ENCODE results near the gene TOB2. TPM values are rescaled to one million over a fixed set of nuclear protein-coding genes. Genes with fewer than 3 reads are reported as not detected.
"Not testable (repeated sequence)": the region's sequence is repeated elsewhere in the genome, so short reads cannot be mapped to it uniquely, and the experiment has no call there.

The TOB2 gene
- total RNA-seq, 1 donor from 2014 or later, result 47.4 TPM

- H3K4me3 Mint-ChIP-seq, result no peak overlapping the region
- no peak overlapping the region for H3K27ac Mint-ChIP-seq
- DNase-seq (ENCODE audit: extremely low spot score, unreplicated experiment), result no peak
- no peaks in the 10 kb centered on the region for H3K36me3 Mint-ChIP-seq
- H3K9me3 Mint-ChIP-seq, result no peaks in the 10 kb centered on the region
- TF ChIP-seq CTCF (conservative IDR thresholded peaks at IDR 0.05), result no peak
- H3K4me1 Mint-ChIP-seq (ENCODE audit: unreplicated experiment), result peaks cover 5% of the 10 kb centered on the region
- H3K27me3 Mint-ChIP-seq, result no peaks in the 10 kb centered on the region
These were observed 41.0 kb downstream of the TOB2 start for GRCh38 chr22:41405588-41405987.

- Mint-ChIP-seq H3K9me3 (no peaks in the 10 kb centered on the region), H3K4me3 (peak overlapping the region; percentile 23), H3K36me3 (no peaks in the 10 kb centered on the region), H3K27me3 (no peaks in the 10 kb centered on the region), H3K4me1 (ENCODE audit: unreplicated experiment) (peaks cover 5% of the 10 kb centered on the region), H3K27ac (peak overlapping the region; percentile 71)
- peak; percentile 98 for TF ChIP-seq CTCF (conservative IDR thresholded peaks at IDR 0.05)
- peak; percentile 84 for DNase-seq (ENCODE audit: extremely low spot score, unreplicated experiment)
These were observed 42.9 kb downstream of the TOB2 start for GRCh38 chr22:41403532-41404318.

- DNase-seq (ENCODE audit: extremely low spot score, unreplicated experiment); H3K9me3 Mint-ChIP-seq; H3K27ac Mint-ChIP-seq; H3K4me1 Mint-ChIP-seq (ENCODE audit: unreplicated experiment); H3K36me3 Mint-ChIP-seq; H3K27me3 Mint-ChIP-seq; H3K4me3 Mint-ChIP-seq: not testable (repeated sequence)
These were observed 43.8 kb downstream of the TOB2 start for GRCh38 chr22:41402851-41403250.

- H3K27me3 Mint-ChIP-seq, result no peaks in the 10 kb centered on the region
- H3K4me3 Mint-ChIP-seq, result no peak overlapping the region
- H3K27ac Mint-ChIP-seq, result no peak overlapping the region
- no peaks in the 10 kb centered on the region for H3K36me3 Mint-ChIP-seq
- no peaks in the 10 kb centered on the region for H3K9me3 Mint-ChIP-seq
- peaks cover 5% of the 10 kb centered on the region for H3K4me1 Mint-ChIP-seq (ENCODE audit: unreplicated experiment)
- DNase-seq (ENCODE audit: extremely low spot score, unreplicated experiment), result no peak
- TF ChIP-seq CTCF (conservative IDR thresholded peaks at IDR 0.05), result no peak
These were observed 44.6 kb downstream of the TOB2 start for GRCh38 chr22:41401781-41402648.

GRCh38 chr22:41398921-41399320 is 47.7 kb downstream of the TOB2 start:
- Mint-ChIP-seq H3K9me3 (no peaks in the 10 kb centered on the region), H3K4me1 (ENCODE audit: unreplicated experiment) (peaks cover 5% of the 10 kb centered on the region), H3K27me3 (no peaks in the 10 kb centered on the region), H3K27ac (no peak overlapping the region), H3K36me3 (no peaks in the 10 kb centered on the region), H3K4me3 (no peak overlapping the region)
- no peak for DNase-seq (ENCODE audit: extremely low spot score, unreplicated experiment)
- no peak for TF ChIP-seq CTCF (conservative IDR thresholded peaks at IDR 0.05)

Data from type B pancreatic cell (in vitro differentiated cells).